Neural cell (in vitro differentiated cells): ENCODE data around the gene CCDC80. TPM values are rescaled to one million over a fixed set of nuclear protein-coding genes. Genes with fewer than 3 reads are reported as not detected.

Source experiments
- H2AFZ ChIP-seq: fragments of 200-600, 300-800 bp; sonication (generic), shearing (Covaris generic); 2 replicates; pipeline ENCODE4 v1.6.0; 2014; ENCODE audit warnings: low read depth, mild to moderate bottlenecking, antibody characterized with exemption, low read length, moderate library complexity
- H3F3A ChIP-seq: fragments of 200-600 bp; shearing (Covaris generic); 2 replicates; pipeline ENCODE4 v1.6.1; 2016; ENCODE audit warnings: mild to moderate bottlenecking, moderate library complexity, mixed read lengths, antibody characterized with exemption, low read length; ENCODE audit not compliant: insufficient read depth, poor library complexity, severe bottlenecking
- H3K27ac ChIP-seq: fragments of 200-600, 300-800 bp; sonication (generic), shearing (Covaris generic); 2 replicates; pipeline ENCODE4 v1.5.1; 2014; ENCODE audit warnings: mild to moderate bottlenecking, low read length, moderate library complexity
- H3K27me3 ChIP-seq: fragments of 300-800, 200-600 bp; sonication (generic), shearing (Covaris generic); 2 replicates; pipeline ENCODE4 v1.6.0; 2014; ENCODE audit warnings: mild to moderate bottlenecking, low read depth, low read length, moderate library complexity; ENCODE audit not compliant: insufficient read depth
- H3K36me3 ChIP-seq: fragments of 300-800, 200-600 bp; sonication (generic), shearing (Covaris generic); 2 replicates; pipeline ENCODE4 v1.5.1; 2014; ENCODE audit warnings: mild to moderate bottlenecking, antibody characterized with exemption, low read length, moderate library complexity; ENCODE audit not compliant: insufficient read depth
- H3K4me2 ChIP-seq: fragments of 300-800, 200-600 bp; sonication (generic), shearing (Covaris generic); 2 replicates; pipeline ENCODE4 v1.6.0; 2014; ENCODE audit warnings: mild to moderate bottlenecking, low read length
- H3K4me3 ChIP-seq: fragments of 300-800, 200-600 bp; sonication (generic), shearing (Covaris generic); 2 replicates; pipeline ENCODE4 v1.5.1; 2014; ENCODE audit warnings: mild to moderate bottlenecking, low read length, moderate library complexity
- H3K79me2 ChIP-seq: fragments of 200-600 bp; shearing (Covaris generic); replicated peaks from 2 replicates; pipeline ENCODE4 v1.6.0; 2014; ENCODE audit warnings: mild to moderate bottlenecking, low read length, moderate library complexity; ENCODE audit not compliant: insufficient read depth
- H3K9ac ChIP-seq: fragments of 300-800, 200-600 bp; sonication (generic), shearing (Covaris generic); 2 replicates; pipeline ENCODE4 v1.6.1; 2016; ENCODE audit warnings: mild to moderate bottlenecking, low read length, mixed read lengths
- H3K9me2 ChIP-seq: fragments of 200-600 bp; shearing (Covaris generic); 2 replicates; pipeline ENCODE4 v1.6.1; 2016; ENCODE audit warnings: mild to moderate bottlenecking, low read length, mixed read lengths; ENCODE audit not compliant: insufficient read depth
- H3K9me3 ChIP-seq: fragments of 200-600, 300-800 bp; sonication (generic), shearing (Covaris generic); 2 replicates; pipeline ENCODE4 v1.6.1; 2016; ENCODE audit warnings: mild to moderate bottlenecking, mixed run types, low read length, moderate library complexity, mixed read lengths
- H4K20me1 ChIP-seq: fragments of 200-600 bp; shearing (Covaris generic); 2 replicates; pipeline ENCODE4 v1.6.1; 2016; ENCODE audit warnings: mild to moderate bottlenecking, mixed run types; ENCODE audit not compliant: insufficient read depth
- CTCF ChIP-seq: fragments of 450-650 bp; IDR thresholded peaks from 2 replicates; pipeline ENCODE4 v1.5.1; 2014; ENCODE audit warnings: antibody characterized with exemption, mild to moderate bottlenecking, moderate library complexity; ENCODE audit not compliant: poor library complexity, severe bottlenecking
- EP300 ChIP-seq: fragments of 450-650 bp; conservative IDR thresholded peaks from 2 replicates; pipeline ENCODE4 v1.6.1; 2014; ENCODE audit warnings: antibody characterized with exemption, mild to moderate bottlenecking, moderate library complexity; ENCODE audit not compliant: poor library complexity, severe bottlenecking
- EZH2 ChIP-seq: fragments of 200-600, 300-800 bp; shearing (Covaris generic), sonication (generic); IDR thresholded peaks from 2 replicates; pipeline ENCODE4 v1.6.1; 2014; ENCODE audit warnings: antibody characterized with exemption, low read length, borderline replicate concordance, mild to moderate bottlenecking; ENCODE audit not compliant: insufficient read depth, poor library complexity, severe bottlenecking
- MXI1 ChIP-seq: fragments of 450-650 bp; conservative IDR thresholded peaks from 2 replicates; pipeline ENCODE4 v1.6.1; 2014; ENCODE audit warnings: antibody characterized with exemption, mild to moderate bottlenecking; ENCODE audit not compliant: poor library complexity, severe bottlenecking
- POLR2AphosphoS5 ChIP-seq: IDR thresholded peaks from 2 replicates; pipeline ENCODE4 v1.6.1; 2012
- RAD21 ChIP-seq: fragments of 450-650 bp; conservative IDR thresholded peaks from 2 replicates; pipeline ENCODE4 v1.6.1; 2014; ENCODE audit warnings: antibody characterized with exemption, mild to moderate bottlenecking, moderate library complexity
- REST ChIP-seq: IDR thresholded peaks from 2 replicates; pipeline ENCODE4 v1.6.1; 2012; ENCODE audit warnings: borderline replicate concordance
- SMC3 ChIP-seq: fragments of 450-650 bp; conservative IDR thresholded peaks from 2 replicates; pipeline ENCODE4 v1.6.1; 2014; ENCODE audit warnings: antibody characterized with exemption, mild to moderate bottlenecking, moderate library complexity; ENCODE audit not compliant: poor library complexity
- TAF1 ChIP-seq: IDR thresholded peaks from 2 replicates; pipeline ENCODE4 v1.6.1; 2012; ENCODE audit warnings: low read depth
- polyA plus RNA-seq: library from polyadenylated mRNA; depleted of rRNA; stranded (reverse); fragments of >200 nt; gene quantifications from 2 replicates; pipeline ENCODE4 v1.2.3, GENCODE V29; 2014

Gene CCDC80
- polyA plus RNA-seq, 1 donor from 2014 or later = 0.14 TPM

- Histone ChIP-seq H3K27ac (no peak overlapping the region), H3K4me2 (no peak overlapping the region), H3K9me2 (no peaks in the 10 kb centered on the region), H3K36me3 (no peaks in the 10 kb centered on the region), H3K79me2 (no peaks in the 10 kb centered on the region), H3K9ac (no peak overlapping the region), H4K20me1 (no peaks in the 10 kb centered on the region), H2AFZ (no peak overlapping the region), H3K27me3 (no peaks in the 10 kb centered on the region), H3K4me3 (no peak overlapping the region), H3F3A (no peaks in the 10 kb centered on the region), H3K9me3 (no peaks in the 10 kb centered on the region)
- no peak for TF ChIP-seq CTCF
- TF ChIP-seq EP300 = no peak
- TF ChIP-seq MXI1 = no peak
- no peak for TF ChIP-seq SMC3
- no peak for TF ChIP-seq EZH2
- TF ChIP-seq POLR2AphosphoS5 = no peak
- TF ChIP-seq REST = no peak
- no peak for TF ChIP-seq TAF1
- TF ChIP-seq RAD21 = no peak
These were observed 7.8 kb downstream of the CCDC80 start for GRCh38 chr3:112633191-112633590.

GRCh38 chr3:112632596-112632995, 8.3 kb downstream of the CCDC80 start:
- Histone ChIP-seq H3K9me2 (no peaks in the 10 kb centered on the region), H3K4me2 (no peak overlapping the region), H3F3A (no peaks in the 10 kb centered on the region), H3K4me3 (no peak overlapping the region), H3K36me3 (no peaks in the 10 kb centered on the region), H3K9me3 (no peaks in the 10 kb centered on the region), H2AFZ (no peak overlapping the region), H3K79me2 (no peaks in the 10 kb centered on the region), H3K9ac (no peak overlapping the region), H4K20me1 (no peaks in the 10 kb centered on the region), H3K27me3 (no peaks in the 10 kb centered on the region), H3K27ac (no peak overlapping the region)
- no peak for TF ChIP-seq REST
- no peak for TF ChIP-seq POLR2AphosphoS5
